Ishikawa (cell line): ENCODE measurements around the gene RAB44.

Source experiments
- EP300 ChIP-seq: IDR thresholded peaks from 2 replicates; pipeline ENCODE4 v1.6.1; 2012; ENCODE audit warnings: borderline replicate concordance
- FOXM1 ChIP-seq: IDR thresholded peaks from 2 replicates; pipeline ENCODE4 v1.6.1; 2012; ENCODE audit warnings: low read depth, borderline replicate concordance
- MAX ChIP-seq: IDR thresholded peaks from 2 replicates; pipeline ENCODE4 v1.6.1; 2012
- NFIC ChIP-seq: IDR thresholded peaks from 2 replicates; pipeline ENCODE4 v1.6.1; 2012
- TF ChIP-seq, protein P1 (sequence below): IDR thresholded peaks from 2 replicates; pipeline ENCODE4 v1.6.1; 2012; ENCODE audit warnings: low read depth, mild to moderate bottlenecking

DNA sequence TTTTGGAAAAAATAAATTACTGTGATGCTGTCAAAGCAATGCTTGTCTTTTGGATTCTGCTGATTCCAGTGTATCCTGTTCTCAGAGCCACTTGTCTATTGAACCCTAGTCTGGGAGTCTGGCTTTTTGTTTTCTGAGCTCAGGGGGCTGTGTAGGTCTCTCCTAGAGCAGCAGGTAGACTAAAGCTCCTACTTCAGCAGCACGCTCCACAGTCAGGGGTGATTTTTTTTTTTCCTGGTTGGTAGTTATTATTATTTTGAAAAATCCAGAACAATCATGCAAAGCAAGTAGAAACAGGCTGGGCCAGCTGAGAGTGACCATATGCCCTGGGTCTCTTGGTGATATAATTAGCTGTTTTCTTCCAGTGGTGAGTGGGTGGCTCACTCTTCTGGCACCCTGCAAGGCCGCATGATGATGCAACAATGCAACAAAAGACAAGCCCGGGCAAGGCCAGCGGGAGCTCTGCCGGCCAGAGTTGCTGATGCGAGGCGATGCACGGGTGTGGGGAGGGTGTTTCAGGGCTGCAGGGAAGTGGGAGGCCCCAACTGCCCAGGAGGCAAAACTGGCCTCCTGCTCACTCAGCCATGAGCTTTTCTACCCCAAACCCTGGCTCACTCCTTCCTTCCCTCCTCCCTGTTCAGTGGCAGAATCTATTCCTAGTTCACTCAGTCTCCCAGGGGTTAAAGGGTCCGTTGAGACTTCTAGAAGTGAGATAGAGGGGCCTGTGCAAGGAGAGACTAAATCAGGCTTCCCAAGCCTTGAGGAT, 30.6 kb upstream of the RAB44 start:
- peak; percentile 95 for TF ChIP-seq EP300
- peak; percentile 83 for TF ChIP-seq MAX
- peak; percentile 97 for TF ChIP-seq NFIC
- TF ChIP-seq FOXM1 = peak; percentile 89
- TF ChIP-seq, protein P1, sequence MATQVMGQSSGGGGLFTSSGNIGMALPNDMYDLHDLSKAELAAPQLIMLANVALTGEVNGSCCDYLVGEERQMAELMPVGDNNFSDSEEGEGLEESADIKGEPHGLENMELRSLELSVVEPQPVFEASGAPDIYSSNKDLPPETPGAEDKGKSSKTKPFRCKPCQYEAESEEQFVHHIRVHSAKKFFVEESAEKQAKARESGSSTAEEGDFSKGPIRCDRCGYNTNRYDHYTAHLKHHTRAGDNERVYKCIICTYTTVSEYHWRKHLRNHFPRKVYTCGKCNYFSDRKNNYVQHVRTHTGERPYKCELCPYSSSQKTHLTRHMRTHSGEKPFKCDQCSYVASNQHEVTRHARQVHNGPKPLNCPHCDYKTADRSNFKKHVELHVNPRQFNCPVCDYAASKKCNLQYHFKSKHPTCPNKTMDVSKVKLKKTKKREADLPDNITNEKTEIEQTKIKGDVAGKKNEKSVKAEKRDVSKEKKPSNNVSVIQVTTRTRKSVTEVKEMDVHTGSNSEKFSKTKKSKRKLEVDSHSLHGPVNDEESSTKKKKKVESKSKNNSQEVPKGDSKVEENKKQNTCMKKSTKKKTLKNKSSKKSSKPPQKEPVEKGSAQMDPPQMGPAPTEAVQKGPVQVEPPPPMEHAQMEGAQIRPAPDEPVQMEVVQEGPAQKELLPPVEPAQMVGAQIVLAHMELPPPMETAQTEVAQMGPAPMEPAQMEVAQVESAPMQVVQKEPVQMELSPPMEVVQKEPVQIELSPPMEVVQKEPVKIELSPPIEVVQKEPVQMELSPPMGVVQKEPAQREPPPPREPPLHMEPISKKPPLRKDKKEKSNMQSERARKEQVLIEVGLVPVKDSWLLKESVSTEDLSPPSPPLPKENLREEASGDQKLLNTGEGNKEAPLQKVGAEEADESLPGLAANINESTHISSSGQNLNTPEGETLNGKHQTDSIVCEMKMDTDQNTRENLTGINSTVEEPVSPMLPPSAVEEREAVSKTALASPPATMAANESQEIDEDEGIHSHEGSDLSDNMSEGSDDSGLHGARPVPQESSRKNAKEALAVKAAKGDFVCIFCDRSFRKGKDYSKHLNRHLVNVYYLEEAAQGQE = no peak
